GM19023 (cell line): ENCODE data around the gene KHDRBS2.
A peak's percentile ranks its signal among the peaks of the same experiment; 100 is the strongest.

Source experiments
- ATAC-seq: cut with Tn5 transposase; IDR thresholded peaks from one replicate; pipeline ENCODE4 v1.9.1; 2021; ENCODE audit warnings: mild to moderate bottlenecking, moderate library complexity; ENCODE audit not compliant: unreplicated experiment

Gene KHDRBS2

DNA sequence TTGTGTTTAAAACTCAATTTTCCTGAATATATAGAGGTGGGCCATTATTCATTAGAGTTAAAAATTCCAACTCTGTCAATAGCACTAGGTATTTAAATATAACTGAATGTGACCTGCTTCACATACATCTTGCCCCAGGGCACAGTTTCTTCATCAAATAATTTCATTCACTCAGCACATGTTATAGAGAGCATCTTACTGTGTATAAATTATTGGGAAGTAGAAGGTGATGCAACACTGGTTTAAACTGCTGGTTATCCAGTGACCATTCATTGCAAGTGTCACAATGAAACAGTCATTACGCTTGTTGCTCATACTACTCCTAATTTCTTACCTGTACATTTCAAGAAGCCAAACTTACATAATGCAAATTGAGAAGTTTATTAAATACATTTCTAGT, 93.4 kb downstream of the KHDRBS2 start:
- ATAC-seq: no peak

DNA sequence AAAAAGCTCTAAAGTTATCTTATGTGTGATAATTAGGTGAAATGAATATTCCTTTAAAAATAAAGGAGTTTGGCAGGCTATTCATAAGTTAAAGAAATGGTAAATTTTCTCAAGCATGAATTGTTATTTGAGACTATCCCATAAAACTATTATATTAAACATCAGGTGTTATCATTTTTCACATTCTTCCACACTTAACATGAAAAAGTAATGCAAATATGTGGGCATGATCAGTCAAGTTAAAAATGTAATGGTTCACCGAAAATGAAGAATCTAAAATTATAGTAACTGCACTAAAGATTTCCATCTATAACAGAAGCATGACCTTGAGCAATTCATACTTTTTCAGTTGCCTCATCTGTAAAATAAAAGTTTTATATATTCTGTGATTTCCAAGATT, 110.8 kb downstream of the KHDRBS2 start:
- ATAC-seq: no peak

DNA sequence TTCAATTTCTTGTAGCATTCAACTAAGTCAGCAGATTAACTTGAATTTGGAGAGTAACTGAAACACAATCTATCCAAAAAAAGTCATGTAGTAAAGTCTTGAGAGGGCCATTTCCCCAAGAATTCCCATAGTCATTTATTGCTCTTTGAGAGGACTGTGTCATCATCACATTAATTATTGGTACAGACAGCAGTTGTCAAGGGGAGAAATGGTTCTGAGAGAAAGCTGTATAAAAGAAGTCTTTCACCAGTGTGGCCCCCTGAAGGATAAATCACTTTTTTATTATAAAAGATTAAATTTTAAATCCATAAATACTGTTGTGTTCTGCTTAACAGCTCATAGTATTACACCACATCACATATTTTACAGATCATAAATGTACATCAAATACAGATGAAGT, 111.5 kb downstream of the KHDRBS2 start:
- ATAC-seq: no peak

DNA sequence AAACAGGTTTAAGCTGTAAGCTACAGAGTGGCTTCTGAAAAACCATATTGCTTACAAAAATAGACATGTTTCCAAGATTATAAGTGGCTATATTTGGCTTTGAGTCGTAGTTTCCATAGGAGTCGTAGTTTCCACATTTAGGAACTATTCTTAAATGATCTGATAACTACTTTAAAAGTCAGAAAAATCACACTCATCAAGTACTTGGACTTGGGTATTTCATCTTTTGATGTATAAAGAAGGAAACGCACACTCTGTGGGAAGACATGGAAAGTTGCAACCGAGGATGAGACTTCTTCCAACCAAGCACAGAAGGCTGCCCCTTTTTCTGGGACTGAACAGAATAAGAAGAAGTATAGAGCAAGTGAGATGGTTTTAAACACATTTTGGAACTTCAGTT, 118.3 kb downstream of the KHDRBS2 start:
- no peak for ATAC-seq

DNA sequence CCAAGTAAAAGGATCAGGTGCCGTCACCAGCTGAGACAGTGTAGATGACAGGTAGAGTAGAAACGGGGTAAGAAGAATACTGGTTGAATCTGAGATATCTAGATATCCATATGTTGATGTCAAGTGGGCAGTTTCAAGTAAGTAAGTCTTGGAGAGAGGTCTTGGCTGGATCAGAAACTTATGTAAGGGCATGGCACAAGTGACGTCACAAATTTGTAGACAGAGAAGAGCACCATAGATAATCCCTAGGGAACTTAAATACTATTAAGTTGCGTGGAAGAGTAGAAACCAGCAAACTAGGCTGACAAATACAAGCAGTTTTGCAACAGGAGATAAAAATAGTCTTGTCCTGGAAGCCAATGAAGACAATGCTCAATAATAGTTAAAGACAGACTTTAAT, 123.2 kb downstream of the KHDRBS2 start:
- ATAC-seq: no peak

DNA sequence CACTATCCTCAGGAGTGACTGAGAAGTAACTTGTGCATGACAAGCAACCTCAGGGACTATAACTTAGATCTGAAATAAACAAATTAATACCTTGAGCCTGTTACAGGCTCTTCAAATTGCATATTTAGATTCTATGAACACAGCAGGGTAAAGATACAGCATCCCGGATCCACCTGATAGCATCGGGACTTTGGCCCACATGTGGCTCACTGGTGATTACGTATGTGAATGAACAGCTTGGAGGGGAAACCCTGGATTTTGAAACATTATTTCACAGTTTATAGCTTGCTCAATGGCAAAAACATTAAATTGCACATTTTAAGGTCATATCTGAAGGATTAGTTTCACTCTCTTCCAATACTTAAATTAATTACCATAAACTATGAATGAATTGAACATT, 133.2 kb downstream of the KHDRBS2 start:
- no peak for ATAC-seq

DNA sequence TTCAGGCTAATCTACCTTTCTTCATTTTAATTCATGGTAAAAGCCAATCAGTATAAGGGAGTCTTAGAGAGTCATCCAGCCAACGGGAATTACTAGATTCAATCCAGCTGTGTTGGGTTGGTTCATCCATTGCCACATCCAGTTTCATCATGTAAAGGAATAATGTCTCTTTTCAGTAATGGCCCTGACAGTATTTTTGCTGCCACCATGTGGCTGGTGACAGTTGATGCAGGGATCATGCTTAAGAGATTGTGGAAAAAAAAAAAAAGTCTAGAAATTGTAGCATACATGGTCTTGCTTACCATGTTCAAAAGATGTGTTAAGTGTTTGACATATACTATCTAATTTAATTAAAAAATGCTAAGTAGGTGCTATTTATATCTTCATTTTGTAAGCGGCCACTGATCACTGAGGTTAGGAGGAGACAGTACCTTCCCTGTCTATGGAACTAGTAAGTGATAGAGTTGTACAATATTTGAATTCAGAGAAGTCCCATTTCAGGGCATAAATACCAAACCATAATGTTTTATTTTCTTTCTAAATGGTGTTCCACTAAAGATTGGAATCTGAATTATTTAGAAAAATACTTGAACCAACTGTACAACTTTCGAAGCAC, 135.9 kb downstream of the KHDRBS2 start:
- ATAC-seq: peak; percentile 80

DNA sequence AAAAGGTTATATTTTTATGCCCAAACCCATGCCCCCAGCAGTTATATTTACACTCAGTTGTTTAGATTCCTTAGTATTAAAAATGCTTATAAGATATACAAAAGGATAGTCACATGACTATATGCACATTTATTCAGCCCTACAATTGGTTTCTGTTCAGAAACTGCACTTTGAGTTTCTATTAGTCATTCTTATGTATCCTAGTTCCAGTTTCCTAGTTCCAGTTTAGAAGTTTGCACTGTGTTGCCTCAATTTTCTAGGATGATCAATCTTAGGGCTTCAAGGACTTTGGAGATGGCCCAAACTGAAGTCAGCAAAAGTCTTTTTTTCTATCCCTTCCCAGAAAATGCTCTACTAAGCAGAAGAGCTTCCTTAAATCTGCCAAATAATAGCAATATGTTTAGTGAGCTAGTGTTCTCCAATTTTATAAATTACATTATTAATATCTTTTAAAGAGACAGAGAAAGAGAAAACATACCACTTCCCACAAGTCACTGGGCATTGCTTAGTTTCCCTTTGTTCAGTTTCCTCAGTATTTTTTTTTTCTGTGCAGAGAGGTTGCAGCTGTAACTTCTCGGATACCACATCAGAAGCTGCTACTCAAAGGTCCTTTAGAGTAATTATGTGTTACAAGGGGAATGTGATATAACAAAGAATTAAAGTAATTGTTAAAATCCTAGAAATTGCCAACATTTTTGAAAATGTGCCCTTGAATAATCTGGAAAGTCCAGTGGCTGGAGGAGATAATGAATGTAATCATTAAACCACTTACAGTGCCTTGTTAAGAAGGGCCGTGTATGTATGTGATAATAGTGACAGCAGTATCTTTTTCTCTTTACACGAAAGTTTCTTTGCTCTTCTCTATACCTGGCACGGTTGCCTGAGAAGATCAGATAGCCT, 138.8 kb downstream of the KHDRBS2 start:
- ATAC-seq: no peak

DNA sequence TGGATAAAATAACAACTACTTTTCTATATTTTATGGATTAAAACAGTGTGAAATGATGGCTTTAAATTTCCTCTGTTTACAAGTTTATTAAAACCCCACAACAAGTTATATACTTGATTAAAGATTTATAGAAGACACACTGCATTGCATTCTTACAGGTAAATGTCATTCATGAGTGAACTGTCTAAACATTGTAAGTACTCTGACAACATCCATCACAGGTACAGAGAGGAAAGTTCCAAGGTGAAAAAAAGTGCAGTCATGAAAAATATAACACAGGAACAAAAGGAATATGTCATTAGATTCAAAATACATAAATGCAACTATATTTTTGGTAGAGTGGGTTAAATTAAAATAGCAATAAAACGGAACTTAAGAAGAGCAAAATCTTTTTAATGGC, 156.9 kb downstream of the KHDRBS2 start:
- no peak for ATAC-seq

DNA sequence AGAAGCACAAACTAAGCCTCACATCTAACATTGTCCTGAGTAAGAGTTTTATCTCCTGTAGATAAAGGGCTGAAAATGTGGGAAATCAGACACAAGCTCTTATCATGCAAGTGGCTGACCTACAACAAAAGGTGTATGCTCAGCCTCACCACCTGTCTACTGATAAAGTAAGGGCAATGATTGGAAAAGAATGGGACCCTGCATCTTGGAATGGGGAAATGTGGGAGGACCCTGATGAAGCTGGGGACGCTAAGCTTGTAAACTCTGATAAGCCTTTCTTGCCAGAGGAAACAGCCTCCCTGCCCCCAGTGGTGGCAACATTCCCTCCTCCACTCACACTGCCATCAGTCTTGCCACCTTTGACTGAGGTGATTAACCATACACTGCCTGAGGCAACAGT, 166.6 kb downstream of the KHDRBS2 start:
- no peak for ATAC-seq

DNA sequence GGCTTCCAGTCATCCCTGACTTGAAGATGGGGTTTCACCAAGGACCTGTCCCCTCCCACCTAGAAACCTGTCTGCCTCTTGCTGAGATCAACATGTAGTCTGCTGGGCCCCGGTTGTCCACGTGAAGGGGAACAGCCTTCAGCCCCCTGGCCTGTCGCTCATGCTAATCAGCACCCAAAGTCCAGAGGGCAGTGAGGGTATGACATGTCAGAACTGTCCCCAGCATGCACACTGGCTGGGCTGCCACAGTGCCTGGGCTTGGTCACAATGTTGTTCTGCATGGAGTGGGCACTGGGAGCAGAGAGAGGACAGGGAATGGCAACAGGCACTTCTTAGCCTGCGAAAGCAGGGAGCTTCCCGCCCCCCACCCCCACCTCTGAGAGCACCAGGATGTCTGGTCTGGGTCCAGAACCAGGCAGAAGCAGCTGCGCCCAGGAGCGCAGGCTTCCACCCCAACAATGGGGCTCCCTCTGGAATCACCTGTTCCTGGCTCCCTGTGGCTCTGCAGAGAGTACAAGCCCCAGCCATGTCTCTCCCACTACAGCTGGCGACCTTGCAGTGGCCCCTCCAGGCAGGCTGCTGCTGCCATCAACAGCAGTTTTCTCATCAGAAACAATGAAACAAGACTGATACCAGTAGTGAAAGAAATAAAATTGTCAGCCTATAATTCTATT, 182.7 kb downstream of the KHDRBS2 start:
- no peak for ATAC-seq

DNA sequence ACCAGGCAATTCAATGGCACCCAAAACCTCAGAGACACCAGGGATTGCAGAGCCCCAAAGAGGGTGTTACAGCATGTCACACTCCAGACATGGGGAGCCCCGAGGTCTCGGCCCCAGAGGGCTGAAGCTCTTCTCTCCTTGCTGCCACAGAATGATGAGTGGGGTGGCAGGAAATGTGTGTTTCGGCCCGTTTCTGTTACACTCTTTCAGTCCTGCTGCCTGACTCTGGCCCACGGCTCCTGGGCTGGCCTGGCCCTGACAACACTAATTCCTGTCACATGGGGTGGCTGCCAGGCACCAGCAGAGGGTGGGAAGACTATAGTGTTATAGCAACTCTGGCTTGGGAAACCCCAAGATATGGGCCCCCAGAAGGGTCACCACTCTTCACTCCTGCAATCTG, 183.6 kb downstream of the KHDRBS2 start:
- no peak for ATAC-seq

DNA sequence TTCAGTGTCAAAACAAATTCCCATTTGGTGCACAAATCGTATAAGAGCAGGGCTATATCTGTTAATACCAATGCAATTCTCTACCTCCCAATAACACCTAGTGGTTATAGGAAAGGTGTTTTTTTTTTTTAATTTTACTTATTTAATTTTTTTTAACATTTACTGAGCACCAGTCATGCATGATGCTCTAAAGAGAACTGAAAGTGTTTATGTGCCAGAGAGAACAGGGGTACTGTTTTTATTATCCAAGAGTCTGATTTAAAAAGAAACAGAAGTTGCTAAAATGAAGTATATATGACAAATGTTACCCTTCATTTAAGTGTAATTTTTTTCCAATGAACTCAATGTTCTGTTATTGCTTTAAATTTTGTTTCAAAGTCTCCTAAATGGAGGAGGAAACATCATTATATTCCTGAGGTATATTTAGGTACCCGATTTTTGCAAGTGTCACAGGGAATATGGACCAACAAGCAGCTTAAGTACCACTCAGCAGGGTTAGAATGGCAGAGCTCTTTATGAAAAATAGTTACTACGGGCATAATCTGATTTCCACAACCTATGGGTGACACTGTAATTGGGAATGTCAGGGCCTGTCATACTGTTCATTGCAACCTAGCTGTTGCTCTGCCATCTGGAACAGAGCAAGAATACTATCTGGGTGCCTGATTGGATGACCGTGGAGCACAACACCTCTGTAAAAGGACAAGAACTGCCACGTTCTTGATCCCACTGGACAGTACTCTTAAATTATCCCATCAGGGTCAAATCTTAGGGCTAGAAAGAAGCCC, 195.4 kb downstream of the KHDRBS2 start:
- no peak for ATAC-seq

DNA sequence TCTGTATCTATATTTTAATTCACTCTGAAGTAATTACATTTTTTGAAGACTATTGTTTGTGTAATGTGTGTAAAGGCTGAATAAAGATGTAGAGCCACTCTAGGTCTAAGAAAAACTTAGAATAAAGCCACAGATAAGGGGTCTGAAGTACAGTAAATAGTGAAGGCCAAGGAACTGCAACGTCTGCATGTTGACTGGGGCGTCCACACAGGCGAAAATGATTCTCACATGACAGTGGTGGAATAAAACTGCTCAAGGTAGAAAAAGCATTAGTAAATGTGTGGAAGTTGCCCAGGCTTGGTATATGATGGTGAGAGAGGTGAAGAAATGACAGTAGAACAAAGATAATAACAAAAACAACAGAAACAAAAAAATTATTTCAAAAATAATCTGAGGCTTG, 196.2 kb downstream of the KHDRBS2 start:
- ATAC-seq: no peak

DNA sequence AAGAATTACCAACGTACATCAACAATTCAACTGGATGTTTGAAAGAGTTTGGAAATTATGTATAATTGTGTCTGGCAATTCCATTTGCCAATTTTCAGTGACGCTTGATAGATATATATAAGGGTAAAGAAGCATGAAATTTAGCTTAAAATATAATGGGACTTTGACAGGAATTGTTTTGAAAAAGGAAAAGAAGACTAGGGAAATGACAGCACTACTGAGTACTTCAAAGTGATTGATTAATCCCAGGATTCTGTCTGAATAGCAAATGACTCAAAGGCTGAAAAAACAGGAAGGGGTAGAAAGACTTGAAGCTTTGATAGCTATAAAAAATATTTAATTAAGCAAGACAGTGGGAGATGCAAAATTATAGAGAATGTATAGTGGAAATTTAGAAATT, 200.0 kb downstream of the KHDRBS2 start:
- no peak for ATAC-seq

DNA sequence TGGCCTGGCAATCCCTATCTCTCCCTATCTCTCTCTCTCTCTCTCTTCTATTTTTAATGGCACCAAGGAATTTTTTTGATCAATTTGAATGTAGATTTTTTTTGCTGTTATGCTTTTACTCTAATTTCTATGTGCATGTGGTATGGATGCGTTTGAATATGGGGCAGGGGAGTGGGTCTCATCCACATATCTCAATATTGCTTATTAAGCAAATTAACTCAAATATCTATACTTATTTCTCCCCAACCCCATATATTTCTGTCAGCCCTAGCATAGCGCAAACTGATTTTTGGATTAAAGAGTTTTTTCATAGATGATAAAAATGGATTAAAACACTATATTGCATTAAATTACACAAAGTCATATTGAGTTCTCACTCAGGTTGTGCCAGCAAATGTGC, 210.2 kb downstream of the KHDRBS2 start:
- ATAC-seq: no peak

DNA sequence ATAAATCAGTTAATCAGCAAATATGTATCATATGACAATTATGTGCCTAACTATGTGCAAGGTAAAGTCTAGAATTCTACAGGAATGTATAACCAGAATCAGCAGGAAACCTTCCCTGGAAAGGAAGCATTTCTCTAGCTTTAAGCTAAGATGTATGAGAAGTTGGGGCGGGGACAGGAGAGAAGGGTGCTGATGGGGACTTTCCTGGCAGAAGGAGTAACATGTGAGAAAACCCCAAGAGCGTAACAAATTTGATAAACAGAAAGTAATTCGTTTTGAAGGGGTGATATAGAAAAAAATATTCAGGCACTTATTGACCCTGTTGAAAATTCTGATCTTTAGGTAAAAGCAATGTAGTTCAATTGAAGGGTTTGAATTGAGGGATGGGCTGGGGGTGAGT, 226.1 kb downstream of the KHDRBS2 start:
- ATAC-seq: no peak

DNA sequence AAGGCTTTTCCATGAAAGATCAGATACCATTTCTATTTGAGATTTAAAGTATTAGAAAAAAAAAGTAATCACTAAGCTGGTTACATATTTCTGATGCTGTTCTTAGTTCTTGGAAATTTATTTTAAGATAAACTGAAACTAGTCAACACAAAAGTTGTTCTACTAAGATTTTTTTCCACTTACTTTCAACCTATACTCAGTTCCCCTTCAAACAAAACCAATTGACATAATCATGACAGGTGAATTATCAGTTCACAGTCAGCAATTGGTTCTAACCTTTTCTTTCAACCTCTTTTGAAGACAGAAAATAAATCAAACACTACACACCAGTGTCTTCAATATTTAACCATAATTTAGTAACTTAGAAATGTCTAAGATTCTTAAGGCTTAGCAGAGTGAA, 228.7 kb downstream of the KHDRBS2 start:
- ATAC-seq: no peak

DNA sequence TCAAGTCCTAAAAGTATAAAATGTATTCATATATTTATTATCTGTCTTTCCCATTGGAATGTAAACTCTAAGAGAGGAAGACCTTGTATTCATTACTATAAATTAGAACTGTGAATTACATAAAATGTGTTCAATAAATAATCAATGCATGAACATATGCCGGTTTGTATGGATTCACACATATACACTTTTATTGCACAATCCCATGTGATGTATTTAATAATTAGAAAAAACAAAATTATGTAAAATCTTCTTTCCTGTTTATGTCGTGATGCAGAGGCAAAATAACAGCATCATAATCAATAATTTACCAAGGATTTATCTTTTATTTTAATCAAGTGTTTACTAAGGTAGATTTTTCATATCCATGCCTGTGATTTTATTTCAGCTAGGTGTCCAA, 240.5 kb downstream of the KHDRBS2 start:
- no peak for ATAC-seq

DNA sequence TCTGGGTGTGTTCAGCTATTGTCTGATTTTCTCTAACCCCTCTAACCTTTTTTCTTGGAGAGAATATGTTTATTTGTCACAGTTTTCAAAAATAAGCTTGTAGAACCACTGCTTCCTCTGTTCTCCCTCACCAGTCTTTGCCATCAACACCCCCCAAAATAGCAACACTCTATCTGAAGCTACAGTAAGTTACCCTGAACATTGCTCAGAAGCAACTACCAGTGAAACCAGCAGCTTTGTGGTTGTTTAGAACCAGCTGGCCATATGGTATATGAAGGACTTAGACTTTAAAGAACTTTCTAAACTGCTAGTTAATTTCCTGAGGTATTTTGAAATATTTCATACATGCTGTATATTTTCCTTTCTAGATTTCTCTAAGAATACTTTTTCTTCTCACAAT, 242.9 kb downstream of the KHDRBS2 start:
- no peak for ATAC-seq

DNA sequence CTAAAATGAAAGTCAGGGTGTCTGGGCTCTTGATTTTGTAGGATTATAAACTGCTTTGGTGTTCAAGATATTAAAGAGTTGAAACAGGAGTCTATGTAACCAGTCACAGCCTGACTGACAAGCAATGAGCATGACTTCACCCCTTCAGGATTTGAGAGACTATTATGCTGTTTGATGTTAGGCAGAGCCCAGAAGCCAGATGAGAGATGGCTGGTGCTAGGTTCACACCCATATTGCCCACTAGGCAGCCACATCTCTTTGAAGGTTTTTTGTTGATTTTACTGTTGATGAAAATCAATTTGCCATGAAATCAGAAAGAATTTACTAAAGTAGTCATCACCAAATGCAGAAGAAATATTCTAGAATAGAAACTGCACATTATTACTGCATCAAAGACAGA, 243.6 kb downstream of the KHDRBS2 start:
- no peak for ATAC-seq
